OCI-LY3 (cell line): Measurements from ENCODE around the gene GRM2.

Source experiments
- EZH2phosphoT487 ChIP-seq: fragments of 200-600 bp; shearing (Covaris generic); IDR thresholded peaks from 2 replicates; pipeline ENCODE4 v1.6.1; 2018; ENCODE audit warnings: antibody characterized with exemption, mixed run types, low read depth
- TF ChIP-seq, protein P1 (sequence below): fragments of 200-600, 300-600 bp; sonication (generic); IDR thresholded peaks from 2 replicates; pipeline ENCODE4 v1.5.1; 2014; ENCODE audit warnings: antibody characterized with exemption, low read length, low read depth

DNA sequence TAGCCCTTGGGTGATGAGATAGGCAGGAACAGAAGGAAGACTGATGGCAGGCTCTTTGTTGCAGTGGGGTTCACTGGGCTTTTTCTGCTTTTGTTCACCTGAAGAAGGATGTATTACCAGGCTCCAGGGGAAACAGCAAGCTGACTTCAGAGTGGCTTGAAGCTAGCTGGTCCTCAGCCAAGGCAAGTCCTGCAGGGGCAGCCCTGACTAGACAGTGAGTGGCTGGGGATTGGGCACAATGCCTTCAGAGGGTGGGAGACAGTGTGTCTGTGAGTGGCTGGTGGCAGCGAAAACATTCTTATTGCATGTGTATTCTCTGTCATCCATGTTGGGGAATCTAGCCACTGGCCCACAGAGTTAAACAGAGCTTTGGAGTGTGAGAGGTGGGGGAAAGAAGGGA is 38.1 kb upstream of the GRM2 start:
- TF ChIP-seq, protein P1, sequence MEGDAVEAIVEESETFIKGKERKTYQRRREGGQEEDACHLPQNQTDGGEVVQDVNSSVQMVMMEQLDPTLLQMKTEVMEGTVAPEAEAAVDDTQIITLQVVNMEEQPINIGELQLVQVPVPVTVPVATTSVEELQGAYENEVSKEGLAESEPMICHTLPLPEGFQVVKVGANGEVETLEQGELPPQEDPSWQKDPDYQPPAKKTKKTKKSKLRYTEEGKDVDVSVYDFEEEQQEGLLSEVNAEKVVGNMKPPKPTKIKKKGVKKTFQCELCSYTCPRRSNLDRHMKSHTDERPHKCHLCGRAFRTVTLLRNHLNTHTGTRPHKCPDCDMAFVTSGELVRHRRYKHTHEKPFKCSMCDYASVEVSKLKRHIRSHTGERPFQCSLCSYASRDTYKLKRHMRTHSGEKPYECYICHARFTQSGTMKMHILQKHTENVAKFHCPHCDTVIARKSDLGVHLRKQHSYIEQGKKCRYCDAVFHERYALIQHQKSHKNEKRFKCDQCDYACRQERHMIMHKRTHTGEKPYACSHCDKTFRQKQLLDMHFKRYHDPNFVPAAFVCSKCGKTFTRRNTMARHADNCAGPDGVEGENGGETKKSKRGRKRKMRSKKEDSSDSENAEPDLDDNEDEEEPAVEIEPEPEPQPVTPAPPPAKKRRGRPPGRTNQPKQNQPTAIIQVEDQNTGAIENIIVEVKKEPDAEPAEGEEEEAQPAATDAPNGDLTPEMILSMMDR = no peak
- no peak for TF ChIP-seq EZH2phosphoT487
